Liver (tissue), 9 donors: ENCODE data around the gene LINC01488. TPM values are rescaled to one million over a fixed set of nuclear protein-coding genes. Genes with fewer than 3 reads are reported as not detected.

Source experiments
- DNase-seq: peaks from one replicate; pipeline ENCODE4 v3.0.0-alpha.2; 2017; ENCODE audit warnings: low spot score
- H3K27ac ChIP-seq, 2 donors: one replicate each; pipeline ENCODE4 v1.7.0; 2013; ENCODE audit warnings: inconsistent platforms in 2 of 2, low read length in 2 of 2, control low read depth in 1 of 2, low read depth in 1 of 2, mild to moderate bottlenecking in 1 of 2
- H3K27me3 ChIP-seq, 4 donors: one replicate each; pipeline versions ENCODE4 v1.6.1 to v1.7.0; 2013; ENCODE audit warnings: low read length in 3 of 4, inconsistent platforms in 1 of 4, mild to moderate bottlenecking in 1 of 4, moderate library complexity in 1 of 4; ENCODE audit not compliant: control insufficient read depth in 4 of 4, insufficient read depth in 4 of 4
- H3K36me3 ChIP-seq, 4 donors: one replicate each; pipeline versions ENCODE4 v1.6.1 to v1.7.0; 2013; ENCODE audit warnings: low read length in 3 of 4, mild to moderate bottlenecking in 3 of 4, low read depth in 1 of 4, moderate library complexity in 1 of 4; ENCODE audit not compliant: control insufficient read depth in 4 of 4, insufficient read depth in 3 of 4
- H3K4me1 ChIP-seq, 4 donors: one replicate each; pipeline versions ENCODE4 v1.6.1 to v1.7.0; 2013; ENCODE audit warnings: low read length in 3 of 4, mild to moderate bottlenecking in 3 of 4, moderate library complexity in 1 of 4; ENCODE audit not compliant: control insufficient read depth in 4 of 4, insufficient read depth in 4 of 4
- H3K4me3 ChIP-seq, 3 donors: one replicate each; pipeline versions ENCODE4 v1.6.1 to v1.7.0; 2013; ENCODE audit warnings: low read length in 3 of 3, control low read depth in 1 of 3, low read depth in 1 of 3, mild to moderate bottlenecking in 1 of 3
- H3K9ac ChIP-seq, 2 donors: one replicate each; pipeline ENCODE4 v1.7.0; 2013; ENCODE audit warnings: low read length in 2 of 2, mild to moderate bottlenecking in 2 of 2, moderate library complexity in 2 of 2, control low read depth in 1 of 2, low read depth in 1 of 2
- H3K9me3 ChIP-seq, 4 donors: one replicate each; pipeline versions ENCODE4 v1.6.1 to v1.7.0; 2013; ENCODE audit warnings: low read length in 3 of 4; ENCODE audit not compliant: control insufficient read depth in 4 of 4
- ATF3 ChIP-seq: IDR thresholded peaks from 2 replicates; pipeline ENCODE4 v1.6.1; 2016; ENCODE audit warnings: antibody characterized with exemption
- CTCF ChIP-seq: fragments of 150-350 bp; IDR thresholded peaks from 2 replicates; pipeline ENCODE4 v1.5.1; 2017; ENCODE audit warnings: improper control_type of control experiment, low read depth, low read length; ENCODE audit not compliant: missing input control
- EGR1 ChIP-seq, 2 donors: IDR thresholded peaks; 2 replicates each; pipeline ENCODE4 v1.6.1; 2016 to 2018; ENCODE audit warnings: antibody characterized with exemption in 2 of 2, low read depth in 2 of 2
- FOXA1 ChIP-seq: IDR thresholded peaks from 2 replicates; pipeline ENCODE4 v1.6.1; 2016; ENCODE audit warnings: antibody characterized with exemption
- FOXA2 ChIP-seq: IDR thresholded peaks from 2 replicates; pipeline ENCODE4 v1.6.1; 2016; ENCODE audit warnings: antibody characterized with exemption
- GABPA ChIP-seq, 2 donors: IDR thresholded peaks in 1 of 2; conservative IDR thresholded peaks in 1 of 2; 2 replicates each; pipeline ENCODE4 v1.6.1; 2016; ENCODE audit warnings: antibody characterized with exemption in 2 of 2, mild to moderate bottlenecking in 1 of 2, moderate library complexity in 1 of 2
- HNF4A ChIP-seq, 2 donors: conservative IDR thresholded peaks; 2 replicates each; pipeline ENCODE4 v1.6.1; 2016; ENCODE audit warnings: antibody characterized with exemption in 2 of 2, mild to moderate bottlenecking in 2 of 2
- HNF4G ChIP-seq: IDR thresholded peaks from 2 replicates; pipeline ENCODE4 v1.6.1; 2016; ENCODE audit warnings: antibody characterized with exemption
- JUND ChIP-seq, 2 donors: IDR thresholded peaks; 2 replicates each; pipeline ENCODE4 v1.6.1; 2016; ENCODE audit warnings: antibody characterized with exemption in 2 of 2
- MAX ChIP-seq: IDR thresholded peaks from 2 replicates; pipeline ENCODE4 v1.6.1; 2016; ENCODE audit warnings: antibody characterized with exemption
- NR2F2 ChIP-seq: IDR thresholded peaks from 2 replicates; pipeline ENCODE4 v1.6.1; 2016; ENCODE audit warnings: antibody characterized with exemption
- RAD21 ChIP-seq, 2 donors: IDR thresholded peaks; 2 replicates each; pipeline ENCODE4 v1.6.1; 2016; ENCODE audit warnings: antibody characterized with exemption in 2 of 2, mild to moderate bottlenecking in 2 of 2
- REST ChIP-seq: IDR thresholded peaks from 2 replicates; pipeline ENCODE4 v1.6.1; 2016; ENCODE audit warnings: antibody characterized with exemption, mild to moderate bottlenecking
- RXRA ChIP-seq, 2 donors: IDR thresholded peaks; 2 replicates each; pipeline ENCODE4 v1.6.1; 2017 to 2018; ENCODE audit warnings: antibody characterized with exemption in 2 of 2, mild to moderate bottlenecking in 1 of 2
- SP1 ChIP-seq: IDR thresholded peaks from 2 replicates; pipeline ENCODE4 v1.6.1; 2018; ENCODE audit warnings: antibody characterized with exemption, mild to moderate bottlenecking
- TAF1 ChIP-seq: conservative IDR thresholded peaks from 2 replicates; pipeline ENCODE4 v1.6.1; 2016; ENCODE audit warnings: antibody characterized with exemption, mild to moderate bottlenecking
- YY1 ChIP-seq: IDR thresholded peaks from 2 replicates; pipeline ENCODE4 v1.6.1; 2016; ENCODE audit warnings: antibody characterized with exemption, mild to moderate bottlenecking
- ZBTB33 ChIP-seq: IDR thresholded peaks from 2 replicates; pipeline ENCODE4 v1.6.1; 2016; ENCODE audit warnings: antibody characterized with exemption
- WGBS: extraction: QIAGEN DNeasy Blood & Tissue Kit; methylation state at CpG from one replicate; pipeline ENCODE4 v1.1.7; 2013; 5-methylcytosine and 5-hydroxymethylcytosine counted together
- polyA plus RNA-seq, 2 donors: library from polyadenylated mRNA; stranded (reverse) in 1 of 2; unstranded in 1 of 2; fragments of 200-250 nt in 1 of 2; fragments of >200 nt in 1 of 2; fragmentation: Nextera tagmentation in 1 of 2; extraction: Ambion mirVana in 1 of 2; gene quantifications; one replicate each; pipeline versions ENCODE4 v1.2.1 to v1.2.3, GENCODE V29; 2013 to 2015
- total RNA-seq, 2 donors: library from RNA; depleted of rRNA; stranded (reverse); fragments of >200 nt; gene quantifications; one replicate each; pipeline ENCODE4 v1.2.3, GENCODE V29; 2014
- donor health status: healthy.
- donor health status: healthy.
- donor health status: healthy.
- donor health status: healthy.
- donor health status: healthy.

LINC01488 gene
- total and polyA plus RNA-seq, 4 donors = 0.05 to 2.3 (median 0.60) TPM

- no peak for DNase-seq
- 97% methylated on average over 3 of the region's 3 CpGs for WGBS
These were observed 42.0 kb downstream of the LINC01488 start for GRCh38 chr11:69523453-69523852.

More at GRCh38 chr11:69523453-69523852, 42.0 kb downstream of the LINC01488 start:
- no peak overlapping the region for H3K27ac ChIP-seq
- H3K9ac ChIP-seq = no peak overlapping the region
- H3K4me1 ChIP-seq = no peaks in the 10 kb centered on the region
- H3K36me3 ChIP-seq = no peaks in the 10 kb centered on the region
- TF ChIP-seq JUND (IDR thresholded peaks at IDR 0.05) = no peak
- TF ChIP-seq FOXA1 = no peak
- no peak for TF ChIP-seq ZBTB33
- no peak for TF ChIP-seq NR2F2
- no peak for TF ChIP-seq GABPA (IDR thresholded peaks at IDR 0.05 in 1 of 2, conservative IDR thresholded peaks at IDR 0.05 in 1 of 2)
- no peak for TF ChIP-seq TAF1
- no peak for TF ChIP-seq EGR1 (IDR thresholded peaks at IDR 0.05; ENCODE audit: low read depth in 2 of 2)
- TF ChIP-seq CTCF = no peak
- TF ChIP-seq RXRA (IDR thresholded peaks at IDR 0.05) = no peak
- no peak for TF ChIP-seq HNF4A (conservative IDR thresholded peaks at IDR 0.05)
- TF ChIP-seq REST = no peak
- TF ChIP-seq ATF3 = no peak
- TF ChIP-seq RAD21 (IDR thresholded peaks at IDR 0.05) = no peak
- TF ChIP-seq SP1 = no peak
- TF ChIP-seq YY1 = no peak
- TF ChIP-seq FOXA2 = no peak
- no peak for TF ChIP-seq MAX
- no peak for TF ChIP-seq HNF4G
- H3K4me3 ChIP-seq = no peak overlapping the region
- H3K27me3 ChIP-seq = no peaks in the 10 kb centered on the region
- H3K9me3 ChIP-seq = no peaks in the 10 kb centered on the region
